CD4-positive, CD25-positive, alpha-beta regulatory T cell (primary cell): ENCODE results near the gene MRPL40. TPM values are rescaled to one million over a fixed set of nuclear protein-coding genes. Genes with fewer than 3 reads are reported as not detected.

Experiments used
- ATAC-seq, 2 donors: fragments of 150-1000 bp; cut with Tn5 transposase; one replicate each; pipeline ENCODE4 v1.10.0; 2021; ENCODE audit warnings: low read depth in 2 of 2, moderate number of reproducible peaks in 2 of 2, moderate library complexity in 1 of 2
- DNase-seq, 3 donors: peaks; one replicate each; pipeline versions ENCODE4 v3.0.0 to v3.0.0-alpha.2; 2012 to 2022; ENCODE audit warnings: mixed read lengths in 1 of 3
- H3K27ac ChIP-seq: one replicate; pipeline ENCODE4 v1.7.0; 2013; ENCODE audit warnings: mild to moderate bottlenecking, low read length; ENCODE audit not compliant: insufficient read depth, poor library complexity, severe bottlenecking
- H3K27me3 ChIP-seq: one replicate; pipeline ENCODE4 v1.7.0; 2013; ENCODE audit warnings: low read length; ENCODE audit not compliant: control insufficient read depth, insufficient read depth
- H3K36me3 ChIP-seq: one replicate; pipeline ENCODE4 v1.7.0; 2013; ENCODE audit warnings: mild to moderate bottlenecking, low read length, moderate library complexity; ENCODE audit not compliant: control insufficient read depth, insufficient read depth
- H3K4me1 ChIP-seq: 2 replicates; pipeline ENCODE4 v1.7.0; 2013; ENCODE audit warnings: mild to moderate bottlenecking, low read length; ENCODE audit not compliant: insufficient read depth, control insufficient read depth, poor library complexity, severe bottlenecking
- H3K4me3 ChIP-seq: one replicate; pipeline ENCODE4 v1.7.0; 2013; ENCODE audit warnings: low read depth, mild to moderate bottlenecking, low read length, moderate library complexity
- H3K9me3 ChIP-seq, 2 experiments: 1 replicate in 1 of 2; 2 replicates in 1 of 2; pipeline ENCODE4 v1.7.0; 2013; ENCODE audit warnings: low read length in 2 of 2, mild to moderate bottlenecking in 1 of 2, moderate library complexity in 1 of 2; ENCODE audit not compliant: control insufficient read depth in 2 of 2
- H3K27ac Mint-ChIP-seq, 3 donors: one replicate each; pipeline ENCODE4 v1.8.0; 2020 to 2022; ENCODE audit warnings: mild to moderate bottlenecking in 3 of 3, mixed read lengths in 3 of 3, moderate library complexity in 2 of 3
- H3K27me3 Mint-ChIP-seq: one replicate; pipeline ENCODE4 v1.8.0; 2022; ENCODE audit warnings: mild to moderate bottlenecking, mixed read lengths
- H3K36me3 Mint-ChIP-seq: one replicate; pipeline ENCODE4 v1.8.0; 2020; ENCODE audit warnings: mixed read lengths
- H3K4me1 Mint-ChIP-seq, 4 donors: one replicate each; pipeline ENCODE4 v1.8.0; 2020 to 2022; ENCODE audit warnings: mixed read lengths in 4 of 4, mild to moderate bottlenecking in 1 of 4
- H3K4me3 Mint-ChIP-seq, 4 donors: one replicate each; pipeline ENCODE4 v1.8.0; 2020 to 2022; ENCODE audit warnings: mild to moderate bottlenecking in 4 of 4, mixed read lengths in 4 of 4, moderate library complexity in 3 of 4
- H3K9me3 Mint-ChIP-seq, 7 donors: one replicate each; pipeline ENCODE4 v1.8.0; 2020 to 2022; ENCODE audit warnings: mixed read lengths in 7 of 7, mild to moderate bottlenecking in 3 of 7, moderate library complexity in 2 of 7
- polyA plus RNA-seq, 4 donors: library from polyadenylated mRNA; unstranded; fragments of 300-500 nt; fragmentation: Illumina TruSeq; gene quantifications; one replicate each; pipeline ENCODE4 v1.2.3, GENCODE V29; 2021
- total RNA-seq: library from RNA; stranded (reverse); gene quantifications from one replicate; pipeline ENCODE4 v1.2.3, GENCODE V29; 2022

Gene MRPL40
- total and polyA plus RNA-seq, 5 donors from 2014 or later: 12.1 to 75.5 (median 60.5) TPM

- Mint-ChIP-seq H3K27ac (no peak overlapping the region), H3K9me3 (no peaks in the 10 kb centered on the region), H3K36me3 (no peaks in the 10 kb centered on the region), H3K4me3 (peak overlapping the region in 3 of 4 donors; percentile 26 to 98 (median 96)), H3K4me1 (peaks cover 15 to 36% (median 27%) of the 10 kb centered on the region in 4 donors), H3K27me3 (no peaks in the 10 kb centered on the region)
- Histone ChIP-seq H3K4me1 (peaks cover 26% of the 10 kb centered on the region), H3K36me3 (peaks cover 4% of the 10 kb centered on the region), H3K9me3 (no peaks in the 10 kb centered on the region), H3K27ac (no peak overlapping the region), H3K4me3 (peak overlapping the region; percentile 99), H3K27me3 (no peaks in the 10 kb centered on the region)
- no peak for DNase-seq
- ATAC-seq: no peak
These were observed 48.4 kb downstream of the MRPL40 start for GRCh38 chr22:19480789-19481188.

GRCh38 chr22:19482297-19482696 is 50.0 kb downstream of the MRPL40 start:
- Histone ChIP-seq H3K27me3 (no peaks in the 10 kb centered on the region), H3K9me3 (no peaks in the 10 kb centered on the region), H3K4me1 (peaks cover 15% of the 10 kb centered on the region), H3K4me3 (no peak overlapping the region), H3K27ac (no peak overlapping the region), H3K36me3 (no peaks in the 10 kb centered on the region)
- H3K4me1 Mint-ChIP-seq: peaks cover 11 to 26% (median 18%) of the 10 kb centered on the region in 4 donors
- H3K36me3 Mint-ChIP-seq: no peaks in the 10 kb centered on the region
- H3K27ac Mint-ChIP-seq: no peak overlapping the region
- H3K27me3 Mint-ChIP-seq: no peaks in the 10 kb centered on the region
- ATAC-seq (no peak), DNase-seq (no peak)
- H3K4me3 Mint-ChIP-seq: peak overlapping the region in 1 of 4 donors; percentile 32
- H3K9me3 Mint-ChIP-seq: no peaks in the 10 kb centered on the region

GRCh38 chr22:19483481-19484244 is 51.3 kb downstream of the MRPL40 start:
- Mint-ChIP-seq H3K4me3 (peak overlapping the region in 2 of 4 donors; percentile 6 to 56), H3K27ac (no peak overlapping the region), H3K4me1 (peaks cover 4 to 13% (median 8%) of the 10 kb centered on the region in 4 donors), H3K36me3 (no peaks in the 10 kb centered on the region), H3K9me3 (no peaks in the 10 kb centered on the region), H3K27me3 (no peaks in the 10 kb centered on the region)
- no peak overlapping the region for H3K27ac ChIP-seq
- DNase-seq: no peak
- H3K4me1 ChIP-seq: peaks cover 5% of the 10 kb centered on the region
- ATAC-seq: no peak
- H3K4me3 ChIP-seq: no peak overlapping the region
- no peaks in the 10 kb centered on the region for H3K36me3 ChIP-seq
- no peaks in the 10 kb centered on the region for H3K9me3 ChIP-seq
- H3K27me3 ChIP-seq: no peaks in the 10 kb centered on the region

Other genes with a start within 250 kb of the MRPL40 start
- 0.20 TPM for gene CLTCL1, start 140.8 kb upstream of the MRPL40 start, total RNA-seq
- gene CLTCL1, start 140.8 kb upstream of the MRPL40 start, polyA plus RNA-seq: under 1 TPM; 0.30 to 0.55 (median 0.36) TPM
- gene HIRA, start 812 bp upstream of the MRPL40 start, total RNA-seq: 30.2 TPM
- 1 to 10 TPM; 1.4 to 6.2 (median 2.6) TPM for gene HIRA, start 812 bp upstream of the MRPL40 start, polyA plus RNA-seq
- 37.2 TPM for gene C22orf39, start 15.2 kb downstream of the MRPL40 start, total RNA-seq
- 10 to 100 TPM; 45.7 to 73.0 (median 62.7) TPM for gene C22orf39, start 15.2 kb downstream of the MRPL40 start, polyA plus RNA-seq
- gene UFD1, start 46.6 kb downstream of the MRPL40 start, total RNA-seq: 97.7 TPM
- gene UFD1, start 46.6 kb downstream of the MRPL40 start, polyA plus RNA-seq: 100 to 1,000 TPM; 113 to 146 (median 127) TPM
- 2.7 TPM for gene CDC45, start 47.4 kb downstream of the MRPL40 start, total RNA-seq
- 1 to 10 TPM in 3 of 4 donors, under 1 TPM in 1; 0.56 to 3.4 (median 1.9) TPM for gene CDC45, start 47.4 kb downstream of the MRPL40 start, polyA plus RNA-seq
- gene CLDN5, start 91.9 kb downstream of the MRPL40 start, total RNA-seq: 1.7 TPM
- 1 to 10 TPM in 3 of 4 donors, under 1 TPM in 1; 0.84 to 2.3 (median 1.7) TPM for gene CLDN5, start 91.9 kb downstream of the MRPL40 start, polyA plus RNA-seq